ENCODE results near the gene PAPPA. TPM values are rescaled to one million over a fixed set of nuclear protein-coding genes. Genes with fewer than 3 reads are reported as not detected.

Gene PAPPA
- total RNA-seq, 2 experiments from 2014 or later: not detected

DNA sequence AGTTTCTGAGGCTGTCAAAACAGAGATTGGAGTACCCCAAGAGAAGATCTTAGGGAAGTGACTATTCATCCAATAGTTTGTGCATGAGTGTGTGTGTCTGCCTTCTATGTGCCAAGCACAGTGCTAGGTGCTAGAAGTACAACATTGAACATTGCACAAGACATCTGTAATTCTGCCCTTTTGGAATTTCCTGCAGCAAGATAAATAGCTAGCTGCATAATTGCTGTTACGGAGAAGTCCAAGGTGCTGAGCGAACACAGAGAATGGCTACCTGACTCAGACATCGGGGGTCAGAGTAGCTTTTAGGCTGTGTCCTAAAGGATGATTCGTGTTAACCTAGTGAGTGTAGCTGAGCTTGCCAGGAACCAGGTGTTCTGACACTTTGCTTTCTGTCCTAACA, 44.8 kb downstream of the PAPPA start:
- ChIA-PET CTCF (no interaction called here), POLR2A (no interaction called here)
- Mint-ChIP-seq H3K36me3 (no peaks in the 10 kb centered on the region), H3K27ac (no peak overlapping the region), H3K4me1 (ENCODE audit: low read depth) (no peaks in the 10 kb centered on the region), H3K27me3 (peaks cover 1% of the 10 kb centered on the region), H3K9me3 (no peaks in the 10 kb centered on the region), H3K4me3 (no peak overlapping the region)
- no peak for DNase-seq
- intact Hi-C loops (cut with micrococcal nuclease): no loop called here

DNA sequence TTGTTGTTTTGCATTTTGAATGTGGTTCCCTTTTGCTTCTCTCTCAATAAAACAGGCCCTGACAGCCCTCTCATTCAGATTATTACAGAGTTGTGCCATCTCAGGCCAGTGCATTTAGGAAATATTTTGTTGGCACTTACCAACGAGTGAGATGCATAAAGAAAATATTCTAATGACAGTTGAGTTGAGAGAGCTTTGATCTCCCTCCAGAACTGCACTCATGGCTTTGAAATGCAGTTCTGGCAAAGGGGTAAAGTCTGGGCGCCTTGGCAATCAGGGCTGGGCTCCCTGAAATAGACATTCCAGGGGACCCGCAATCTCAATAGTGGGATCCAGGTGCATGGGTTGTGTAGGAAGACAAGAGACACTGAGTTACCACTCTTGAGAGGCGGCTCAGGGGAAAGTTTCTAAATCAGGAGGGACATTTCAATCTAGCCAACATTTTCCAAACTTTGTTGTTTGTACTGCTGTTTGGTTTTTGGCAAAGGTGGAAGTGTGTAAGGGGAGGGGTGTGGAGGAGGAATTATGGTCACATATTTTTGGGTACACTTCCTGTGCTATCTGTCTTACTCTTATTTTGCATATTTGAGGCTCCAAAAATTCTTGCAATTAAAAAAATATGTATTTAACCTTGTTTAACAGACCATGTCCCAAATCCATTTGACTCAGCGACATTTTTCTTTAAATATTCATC, 48.8 kb downstream of the PAPPA start:
- Mint-ChIP-seq H3K9me3 (no peaks in the 10 kb centered on the region), H3K4me3 (no peak overlapping the region), H3K4me1 (ENCODE audit: low read depth) (no peaks in the 10 kb centered on the region), H3K36me3 (no peaks in the 10 kb centered on the region), H3K27ac (no peak overlapping the region), H3K27me3 (peaks cover 1% of the 10 kb centered on the region)
- ChIA-PET CTCF (no interaction called here), POLR2A (no interaction called here)
- intact Hi-C loops (cut with micrococcal nuclease): no loop called here
- no peak for DNase-seq

DNA sequence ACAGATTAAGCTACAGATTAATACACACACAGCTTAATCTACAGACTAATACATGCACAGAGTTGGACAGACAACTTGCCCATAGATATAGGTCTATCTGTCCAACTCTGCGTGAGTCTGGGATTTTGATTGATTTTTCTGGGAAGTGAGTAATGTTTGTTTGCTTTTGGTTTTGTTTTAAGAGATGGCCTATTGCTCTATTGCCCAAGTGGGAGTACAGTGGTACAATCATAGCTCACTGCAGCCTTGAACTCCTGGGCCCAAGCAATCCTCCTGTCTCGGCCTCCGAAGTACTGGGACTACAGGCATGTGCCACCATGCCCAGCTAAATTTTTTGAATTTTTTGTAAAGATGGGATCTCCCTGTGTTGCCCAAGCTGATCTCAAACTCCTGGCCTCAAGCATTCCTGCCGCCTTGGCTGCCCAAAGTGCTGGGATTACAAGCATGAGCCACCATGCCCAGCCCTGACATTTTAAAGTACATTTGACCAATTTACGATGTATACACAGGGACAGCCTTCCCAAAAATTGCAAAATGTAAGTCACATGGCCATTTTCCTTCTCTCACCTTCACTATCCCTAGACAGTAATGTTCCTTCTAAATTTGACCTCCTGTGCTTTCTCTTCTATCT, 50.8 kb downstream of the PAPPA start:
- POLR2A ChIA-PET: no interaction called here
- H3K36me3 Mint-ChIP-seq: no peaks in the 10 kb centered on the region
- H3K9me3 Mint-ChIP-seq: no peaks in the 10 kb centered on the region
- CTCF ChIA-PET: no interaction called here
- intact Hi-C loops (cut with micrococcal nuclease): no loop called here
- H3K4me1 Mint-ChIP-seq (ENCODE audit: low read depth): no peaks in the 10 kb centered on the region
- no peak overlapping the region for H3K4me3 Mint-ChIP-seq
- H3K27me3 Mint-ChIP-seq: peaks cover 1% of the 10 kb centered on the region
- H3K27ac Mint-ChIP-seq: no peak overlapping the region
- no peak for DNase-seq

DNA sequence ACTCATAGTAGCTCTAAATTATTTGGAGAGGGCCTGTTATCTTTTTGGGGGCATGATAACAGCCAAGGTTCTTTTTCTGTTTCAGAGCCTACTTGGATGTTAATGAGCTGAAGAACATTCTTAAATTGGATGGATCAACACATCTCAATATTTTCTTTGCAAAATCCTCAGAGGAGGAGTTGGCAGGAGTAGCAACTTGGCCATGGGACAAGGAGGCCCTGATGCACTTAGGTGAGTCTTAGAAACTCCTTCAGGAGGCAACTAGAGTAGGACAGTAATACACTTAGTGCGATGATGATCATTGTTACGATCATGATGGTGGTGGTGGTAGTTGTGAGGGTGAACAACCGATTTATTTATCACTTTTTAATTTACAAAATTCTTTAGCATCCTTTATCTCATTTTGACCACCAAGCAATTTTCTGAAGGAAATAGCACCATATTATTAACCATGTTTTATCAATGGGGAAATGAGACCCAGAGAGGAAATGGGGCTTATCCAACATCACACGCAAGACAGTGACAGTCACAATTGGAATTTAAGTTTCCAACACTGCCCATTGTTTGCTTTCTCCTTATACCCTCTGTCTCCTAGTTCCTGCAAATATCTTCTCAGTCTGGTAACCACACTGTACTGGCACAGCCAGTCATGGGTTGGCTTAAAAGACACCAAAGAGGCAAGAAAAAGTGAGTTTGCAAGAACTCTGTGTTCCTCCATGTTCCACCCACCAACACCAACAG, 54.0 kb downstream of the PAPPA start:
- no peak overlapping the region for H3K27ac Mint-ChIP-seq
- ChIA-PET POLR2A (no interaction called here), CTCF (interaction anchor here (0.6 kb wide), 1 partner anchor 910 kb away, joined by 3 read pairs; no protein-coding TSS in a partner anchor)
- H3K9me3 Mint-ChIP-seq: no peaks in the 10 kb centered on the region
- no peaks in the 10 kb centered on the region for H3K27me3 Mint-ChIP-seq
- DNase-seq: no peak
- no peak overlapping the region for H3K4me3 Mint-ChIP-seq
- H3K36me3 Mint-ChIP-seq: no peaks in the 10 kb centered on the region
- H3K4me1 Mint-ChIP-seq (ENCODE audit: low read depth): no peaks in the 10 kb centered on the region
- intact Hi-C loops (cut with micrococcal nuclease): no loop called here

DNA sequence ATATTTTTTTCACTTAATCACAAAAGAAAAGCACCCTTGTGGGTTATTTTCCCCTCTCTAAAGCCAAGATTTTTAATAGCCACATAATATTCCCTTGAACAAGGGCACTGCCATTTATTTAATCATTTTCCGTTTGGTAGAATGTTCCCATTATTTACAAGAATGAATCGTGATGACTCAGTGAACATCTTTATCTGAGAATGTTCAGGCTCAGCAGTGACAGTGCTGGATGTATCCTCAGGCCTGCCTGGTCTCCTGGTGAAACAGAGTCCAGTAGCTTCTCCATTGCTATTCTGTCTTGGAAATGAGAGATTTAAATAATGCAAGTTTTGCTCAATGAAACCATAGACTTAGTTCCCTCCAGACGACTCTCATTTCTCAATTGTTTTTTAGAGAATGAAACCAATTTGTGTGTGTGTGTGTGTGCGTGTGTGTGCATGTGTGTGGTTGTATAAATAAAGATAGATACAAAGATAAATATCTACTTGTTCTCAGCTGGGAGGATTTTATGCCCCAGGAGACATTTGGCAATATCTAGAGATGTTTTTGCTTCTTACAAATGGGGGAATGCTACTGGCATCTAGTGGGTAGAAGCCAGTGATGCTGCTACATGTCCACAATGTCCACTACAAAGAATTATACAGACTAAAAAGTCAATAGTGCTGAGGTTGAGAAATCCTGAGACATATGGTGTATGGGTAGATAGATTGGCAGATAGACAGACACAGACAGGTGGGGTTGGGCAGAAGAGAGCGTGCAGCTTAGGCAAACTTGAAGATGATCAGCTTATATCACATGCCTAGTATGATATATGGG, 55.0 kb downstream of the PAPPA start:
- H3K27ac Mint-ChIP-seq: no peak overlapping the region
- no peak overlapping the region for H3K4me3 Mint-ChIP-seq
- intact Hi-C loops (cut with micrococcal nuclease): no loop called here
- H3K4me1 Mint-ChIP-seq (ENCODE audit: low read depth): no peaks in the 10 kb centered on the region
- ChIA-PET POLR2A (no interaction called here), CTCF (no interaction called here)
- no peak for DNase-seq
- H3K9me3 Mint-ChIP-seq: no peaks in the 10 kb centered on the region
- no peaks in the 10 kb centered on the region for H3K27me3 Mint-ChIP-seq
- no peaks in the 10 kb centered on the region for H3K36me3 Mint-ChIP-seq

DNA sequence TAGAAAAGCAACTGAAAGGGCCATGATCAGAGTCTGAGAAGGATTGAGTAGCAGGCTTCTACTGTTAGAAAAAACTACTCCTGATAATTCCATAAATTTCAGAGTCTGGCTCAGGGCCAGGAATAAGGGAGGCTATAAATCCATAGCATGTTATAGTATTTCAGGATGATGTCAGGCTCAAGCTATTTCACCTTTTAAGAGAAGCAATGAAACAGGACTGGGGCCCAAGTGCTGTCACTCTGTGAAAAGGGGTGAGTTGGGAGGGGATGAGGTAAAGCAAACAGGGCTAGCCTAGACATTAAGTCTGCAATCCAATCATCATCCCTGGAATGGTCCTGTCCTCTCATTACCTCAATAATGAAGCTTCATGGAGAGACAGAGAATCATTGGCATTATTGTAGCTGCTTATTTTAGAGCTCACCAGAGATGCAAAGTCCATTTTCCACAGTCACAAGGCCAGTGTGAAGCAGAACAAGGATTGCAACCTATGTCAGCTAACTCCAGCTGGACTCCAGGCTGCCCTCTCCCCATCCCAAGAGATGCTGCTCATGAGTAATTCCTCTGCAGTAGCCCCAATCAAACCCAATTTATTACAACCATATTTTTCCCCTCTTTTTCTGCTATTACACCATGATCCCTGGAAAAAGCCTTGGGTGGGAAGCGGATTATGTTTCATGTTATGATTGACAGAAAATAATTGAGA, 56.0 kb downstream of the PAPPA start:
- no peak overlapping the region for H3K4me3 Mint-ChIP-seq
- no peaks in the 10 kb centered on the region for H3K27me3 Mint-ChIP-seq
- no peak overlapping the region for H3K27ac Mint-ChIP-seq
- POLR2A ChIA-PET: no interaction called here
- H3K36me3 Mint-ChIP-seq: no peaks in the 10 kb centered on the region
- CTCF ChIA-PET: no interaction called here
- intact Hi-C loops (cut with micrococcal nuclease): no loop called here
- no peaks in the 10 kb centered on the region for H3K4me1 Mint-ChIP-seq (ENCODE audit: low read depth)
- H3K9me3 Mint-ChIP-seq: no peaks in the 10 kb centered on the region
- no peak for DNase-seq

DNA sequence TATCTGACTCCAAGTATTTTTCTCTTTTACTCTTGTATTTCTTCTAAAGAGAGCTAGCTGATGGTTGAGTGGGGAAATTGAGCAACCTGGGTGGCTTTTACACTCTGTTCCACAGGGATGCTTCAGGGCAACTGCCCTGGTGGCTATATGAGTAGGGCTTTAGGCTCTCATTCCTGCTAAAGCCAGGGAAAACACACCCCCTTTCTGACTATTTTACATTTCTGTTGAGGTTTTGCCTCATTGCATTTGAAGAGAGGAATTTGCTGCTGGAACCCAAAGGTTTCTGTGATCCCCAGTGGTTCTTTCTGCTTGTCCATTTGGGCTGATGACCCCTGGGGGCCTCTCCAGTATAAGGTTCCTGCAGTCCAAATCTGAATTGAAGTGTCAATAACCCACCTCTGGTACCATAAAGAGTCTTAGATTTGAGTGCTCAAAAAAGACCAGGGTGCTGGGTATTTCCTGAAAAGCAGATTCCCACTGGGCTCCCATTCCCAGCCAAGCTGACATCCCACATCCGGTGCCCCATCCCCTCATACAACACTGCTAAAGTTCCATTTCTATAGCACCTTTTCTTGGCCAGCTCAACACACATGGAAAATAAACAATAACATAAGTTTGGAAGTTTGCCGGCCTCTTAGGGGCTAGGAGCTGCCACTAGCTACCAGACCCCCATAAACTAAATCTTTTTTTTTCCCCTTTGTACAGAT, 59.5 kb downstream of the PAPPA start:
- no peak for DNase-seq
- Mint-ChIP-seq H3K4me1 (ENCODE audit: low read depth) (no peaks in the 10 kb centered on the region), H3K27me3 (no peaks in the 10 kb centered on the region), H3K36me3 (no peaks in the 10 kb centered on the region), H3K9me3 (peaks cover 8% of the 10 kb centered on the region), H3K4me3 (no peak overlapping the region), H3K27ac (no peak overlapping the region)
- ChIA-PET POLR2A (no interaction called here), CTCF (no interaction called here)
- intact Hi-C loops (cut with micrococcal nuclease): no loop called here

DNA sequence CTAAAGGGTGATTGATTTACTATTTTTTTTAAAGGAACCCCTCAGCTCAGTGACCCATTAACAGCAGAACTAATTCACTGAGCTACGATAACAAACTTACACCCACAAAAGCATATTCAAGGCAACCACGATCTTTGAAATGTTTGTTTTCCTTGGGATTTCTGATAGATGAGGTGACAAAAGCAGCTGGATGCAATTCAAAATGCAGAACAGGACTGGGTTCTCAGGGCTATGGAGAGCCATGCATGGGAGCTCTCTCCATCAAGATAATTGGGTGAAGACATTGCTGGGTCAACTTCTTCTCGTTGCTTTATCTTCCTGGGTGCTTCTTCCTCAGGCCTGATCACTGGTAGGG, 60.1 kb downstream of the PAPPA start:
- Mint-ChIP-seq H3K36me3 (no peaks in the 10 kb centered on the region), H3K27me3 (no peaks in the 10 kb centered on the region)
- POLR2A ChIA-PET: no interaction called here

DNA sequence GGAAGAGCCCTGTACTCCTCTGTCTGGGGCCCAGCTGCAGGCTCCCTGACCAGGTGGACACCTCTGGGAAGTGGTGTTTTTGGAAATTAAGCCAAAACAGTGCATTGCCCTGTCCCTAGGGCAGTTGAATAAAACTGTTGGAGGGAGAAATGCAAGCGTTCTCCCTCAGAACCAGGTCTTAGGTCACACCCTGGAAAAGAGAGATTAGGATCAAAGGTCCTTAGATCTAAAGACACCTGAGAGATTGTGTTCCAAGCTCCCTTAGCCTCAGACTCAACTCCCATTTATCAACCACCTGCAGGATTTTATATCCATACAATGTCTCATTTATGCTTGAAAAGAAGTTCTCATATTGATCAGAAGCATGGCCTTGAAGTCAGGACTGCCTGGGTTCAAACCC, 64.8 kb downstream of the PAPPA start:
- H3K36me3 Mint-ChIP-seq: no peaks in the 10 kb centered on the region
- peaks cover 8% of the 10 kb centered on the region for H3K9me3 Mint-ChIP-seq
- CTCF ChIA-PET: no interaction called here

More for the DNA sequence above, 60.1 kb downstream of the PAPPA start:
- CTCF ChIA-PET: no interaction called here
- H3K27ac Mint-ChIP-seq: no peak overlapping the region
- H3K4me1 Mint-ChIP-seq (ENCODE audit: low read depth): no peaks in the 10 kb centered on the region
- no peak for DNase-seq
- H3K9me3 Mint-ChIP-seq: peaks cover 8% of the 10 kb centered on the region
- intact Hi-C loops (cut with micrococcal nuclease): no loop called here
- no peak overlapping the region for H3K4me3 Mint-ChIP-seq

DNA sequence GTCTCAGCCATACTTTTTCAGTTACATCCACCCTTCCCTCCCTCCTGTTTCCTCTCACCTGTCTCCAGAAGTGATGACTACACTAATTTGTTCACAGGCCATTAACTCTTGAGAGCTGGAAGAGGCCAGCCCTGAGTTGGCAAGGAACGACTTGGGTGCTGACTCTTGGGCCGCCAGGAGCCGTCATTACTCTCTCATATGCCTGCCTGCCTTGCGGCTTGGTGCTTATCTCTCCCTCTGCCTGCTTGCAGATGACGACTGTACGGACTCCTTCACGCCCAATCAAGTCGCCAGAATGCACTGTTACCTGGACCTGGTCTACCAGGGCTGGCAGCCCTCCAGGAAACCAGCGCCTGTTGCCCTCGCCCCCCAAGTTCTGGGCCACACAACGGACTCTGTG, 66.1 kb downstream of the PAPPA start:
- CTCF ChIA-PET: no interaction called here
- Mint-ChIP-seq H3K9me3 (peaks cover 8% of the 10 kb centered on the region), H3K27me3 (no peaks in the 10 kb centered on the region), H3K4me3 (no peak overlapping the region), H3K4me1 (ENCODE audit: low read depth) (no peaks in the 10 kb centered on the region), H3K36me3 (no peaks in the 10 kb centered on the region), H3K27ac (no peak overlapping the region)
- intact Hi-C loops (cut with micrococcal nuclease): no loop called here
- POLR2A ChIA-PET: no interaction called here
- no peak for DNase-seq

More for the DNA sequence above, 64.8 kb downstream of the PAPPA start:
- POLR2A ChIA-PET: no interaction called here
- intact Hi-C loops (cut with micrococcal nuclease): no loop called here
- H3K27ac Mint-ChIP-seq: no peak overlapping the region
- H3K4me1 Mint-ChIP-seq (ENCODE audit: low read depth): no peaks in the 10 kb centered on the region
- H3K4me3 Mint-ChIP-seq: no peak overlapping the region
- DNase-seq: no peak
- H3K27me3 Mint-ChIP-seq: no peaks in the 10 kb centered on the region

DNA sequence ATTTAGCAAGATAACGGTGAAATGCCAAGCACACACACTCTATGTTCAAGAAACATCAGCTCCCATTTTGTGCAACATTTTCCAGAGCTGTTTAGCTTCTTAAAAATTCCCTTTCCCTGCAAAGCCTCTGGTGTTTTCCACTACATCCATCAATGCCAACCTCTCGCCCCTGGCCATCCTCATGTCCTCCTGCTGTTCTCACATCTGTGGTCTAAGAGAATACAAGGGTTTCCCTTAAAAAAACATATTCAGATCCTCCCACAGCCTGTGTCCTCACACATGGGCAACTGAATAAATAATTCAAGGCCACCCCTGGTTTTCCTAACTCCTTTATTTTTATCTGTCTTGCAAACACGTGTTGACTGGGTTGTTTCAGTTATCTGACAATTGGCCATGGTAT, 70.3 kb downstream of the PAPPA start:
- no peaks in the 10 kb centered on the region for H3K4me1 Mint-ChIP-seq (ENCODE audit: low read depth)
- no peaks in the 10 kb centered on the region for H3K9me3 Mint-ChIP-seq
- no peaks in the 10 kb centered on the region for H3K36me3 Mint-ChIP-seq
- ChIA-PET CTCF (no interaction called here), POLR2A (no interaction called here)
- no peak for DNase-seq
- H3K27me3 Mint-ChIP-seq: no peaks in the 10 kb centered on the region
- intact Hi-C loops (cut with micrococcal nuclease): no loop called here
- H3K4me3 Mint-ChIP-seq: no peak overlapping the region
- no peak overlapping the region for H3K27ac Mint-ChIP-seq

All from activated CD4-positive, alpha-beta memory T cell treated with anti-CD3 and anti-CD28 coated beads for 36 hours (primary cell).